Vagina (tissue), 2 donors: ENCODE measurements around the gene PAMR1.

ENCODE experiments used
- CTCF ChIP-seq, 3 experiments: fragments of 450-650 bp in 2 of 3; fragments of 200-600 bp in 1 of 3; sonication (generic) in 1 of 3; IDR thresholded peaks; one replicate each; pipeline ENCODE4 v1.5.1; 2017 to 2019; ENCODE audit warnings: antibody characterized with exemption in 3 of 3, mild to moderate bottlenecking in 2 of 3, moderate library complexity in 2 of 3
- POLR2A ChIP-seq, 2 donors: fragments of 450-650 bp; IDR thresholded peaks; one replicate each; pipeline ENCODE4 v1.6.1; 2017; ENCODE audit warnings: antibody characterized with exemption in 2 of 2, mild to moderate bottlenecking in 2 of 2, moderate library complexity in 2 of 2
- POLR2AphosphoS5 ChIP-seq, 2 donors: sonication (generic); formaldehyde crosslinking; IDR thresholded peaks; one replicate each; pipeline ENCODE4 v1.9.0; 2017; ENCODE audit warnings: antibody characterized with exemption in 2 of 2, mild to moderate bottlenecking in 2 of 2, low read depth in 1 of 2; ENCODE audit not compliant: insufficient read depth in 1 of 2

GRCh38 chr11:35539256-35539655 is 13.8 kb upstream of the PAMR1 start:
- TF ChIP-seq POLR2AphosphoS5 (IDR thresholded peaks at IDR 0.05; ENCODE audit: insufficient read depth in 1 of 2, low read depth in 1 of 2) (no peak), CTCF (IDR thresholded peaks at IDR 0.05) (no peak), POLR2A (IDR thresholded peaks at IDR 0.05) (no peak)
